Esophagus squamous epithelium (tissue), 4 donors: ENCODE results near the gene SH3GL2.

Source experiments
- POLR2A ChIP-seq, 4 donors: fragments of 450-650 bp; IDR thresholded peaks; one replicate each; pipeline ENCODE4 v1.6.1; 2017; ENCODE audit warnings: antibody characterized with exemption in 4 of 4, mild to moderate bottlenecking in 4 of 4, moderate library complexity in 3 of 4
- TF ChIP-seq, protein P1 (sequence below), 6 experiments: fragments of 450-650 bp in 4 of 6; fragments of 200-600 bp in 2 of 6; sonication (generic) in 2 of 6; IDR thresholded peaks; one replicate each; pipeline ENCODE4 v1.5.1; 2016 to 2019; ENCODE audit warnings: antibody characterized with exemption in 6 of 6, mild to moderate bottlenecking in 4 of 6, moderate library complexity in 4 of 6

DNA sequence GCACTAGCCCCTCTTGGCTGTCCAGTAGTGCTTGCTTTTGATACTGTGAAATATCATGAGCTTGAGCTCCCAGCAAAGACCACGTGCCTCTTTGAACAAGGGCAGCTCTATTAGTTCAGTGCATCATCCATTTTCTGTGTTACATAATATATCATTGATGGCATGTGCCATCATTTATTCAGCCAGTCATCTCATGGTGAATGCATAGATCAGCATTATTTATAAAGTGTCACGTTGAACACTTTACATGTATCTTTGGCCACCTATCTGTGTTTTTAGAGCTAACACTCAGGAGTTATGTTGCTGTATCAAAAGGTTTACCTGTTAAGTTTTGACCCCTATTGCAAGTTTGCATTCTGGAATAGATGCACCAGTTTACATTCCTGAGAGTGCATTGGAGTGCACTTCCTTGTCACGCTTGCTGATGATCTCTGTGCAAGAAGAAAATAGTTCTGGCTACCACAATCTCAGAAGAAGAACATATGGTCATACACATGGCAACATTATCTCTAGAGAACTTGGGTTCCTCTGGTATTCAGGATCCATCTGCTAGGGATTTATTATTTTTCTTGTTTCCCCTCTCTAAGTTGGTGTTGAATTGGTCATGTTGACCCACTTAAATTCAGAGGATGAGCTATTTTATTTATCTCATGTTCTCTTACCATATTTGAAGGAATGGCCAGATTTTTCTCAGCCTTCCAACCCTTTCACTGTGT, 120.9 kb downstream of the SH3GL2 start:
- TF ChIP-seq, protein P1, sequence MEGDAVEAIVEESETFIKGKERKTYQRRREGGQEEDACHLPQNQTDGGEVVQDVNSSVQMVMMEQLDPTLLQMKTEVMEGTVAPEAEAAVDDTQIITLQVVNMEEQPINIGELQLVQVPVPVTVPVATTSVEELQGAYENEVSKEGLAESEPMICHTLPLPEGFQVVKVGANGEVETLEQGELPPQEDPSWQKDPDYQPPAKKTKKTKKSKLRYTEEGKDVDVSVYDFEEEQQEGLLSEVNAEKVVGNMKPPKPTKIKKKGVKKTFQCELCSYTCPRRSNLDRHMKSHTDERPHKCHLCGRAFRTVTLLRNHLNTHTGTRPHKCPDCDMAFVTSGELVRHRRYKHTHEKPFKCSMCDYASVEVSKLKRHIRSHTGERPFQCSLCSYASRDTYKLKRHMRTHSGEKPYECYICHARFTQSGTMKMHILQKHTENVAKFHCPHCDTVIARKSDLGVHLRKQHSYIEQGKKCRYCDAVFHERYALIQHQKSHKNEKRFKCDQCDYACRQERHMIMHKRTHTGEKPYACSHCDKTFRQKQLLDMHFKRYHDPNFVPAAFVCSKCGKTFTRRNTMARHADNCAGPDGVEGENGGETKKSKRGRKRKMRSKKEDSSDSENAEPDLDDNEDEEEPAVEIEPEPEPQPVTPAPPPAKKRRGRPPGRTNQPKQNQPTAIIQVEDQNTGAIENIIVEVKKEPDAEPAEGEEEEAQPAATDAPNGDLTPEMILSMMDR (IDR thresholded peaks at IDR 0.05) = no peak
- TF ChIP-seq POLR2A (IDR thresholded peaks at IDR 0.05) = no peak
